Activated CD8-positive, alpha-beta memory T cell treated with anti-CD3 and anti-CD28 coated beads for 48 hours (primary cell): ENCODE measurements around the gene TBX20.
"Not testable (repeated sequence)": the region's sequence is repeated elsewhere in the genome, so short reads cannot be mapped to it uniquely, and the experiment has no call there.

Experiments used
- DNase-seq, 3 experiments: peaks; one replicate each; pipeline ENCODE4 v3.0.0-alpha.2; 2020; ENCODE audit warnings: low read depth in 2 of 3, low spot score in 2 of 3

Gene TBX20

DNA sequence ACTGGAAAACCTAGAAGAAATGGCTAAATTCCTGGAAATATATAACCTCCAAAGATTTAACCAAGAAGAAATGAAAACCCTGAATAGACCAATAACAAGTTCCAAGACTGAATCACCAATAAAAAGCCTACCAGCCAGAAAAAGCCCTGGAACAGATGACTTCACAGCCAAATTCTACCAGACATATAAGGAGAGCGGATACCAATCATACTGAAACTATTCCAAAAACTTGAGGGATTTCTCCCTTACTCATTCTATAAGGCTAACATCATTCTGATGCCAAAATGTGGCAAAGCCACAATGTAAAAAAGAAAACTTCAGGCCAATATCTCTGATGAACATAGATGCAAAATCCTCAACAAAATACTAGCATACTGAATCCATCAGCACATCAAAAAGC lies 86.7 kb downstream of the TBX20 start:
- DNase-seq, result not testable (repeated sequence)

DNA sequence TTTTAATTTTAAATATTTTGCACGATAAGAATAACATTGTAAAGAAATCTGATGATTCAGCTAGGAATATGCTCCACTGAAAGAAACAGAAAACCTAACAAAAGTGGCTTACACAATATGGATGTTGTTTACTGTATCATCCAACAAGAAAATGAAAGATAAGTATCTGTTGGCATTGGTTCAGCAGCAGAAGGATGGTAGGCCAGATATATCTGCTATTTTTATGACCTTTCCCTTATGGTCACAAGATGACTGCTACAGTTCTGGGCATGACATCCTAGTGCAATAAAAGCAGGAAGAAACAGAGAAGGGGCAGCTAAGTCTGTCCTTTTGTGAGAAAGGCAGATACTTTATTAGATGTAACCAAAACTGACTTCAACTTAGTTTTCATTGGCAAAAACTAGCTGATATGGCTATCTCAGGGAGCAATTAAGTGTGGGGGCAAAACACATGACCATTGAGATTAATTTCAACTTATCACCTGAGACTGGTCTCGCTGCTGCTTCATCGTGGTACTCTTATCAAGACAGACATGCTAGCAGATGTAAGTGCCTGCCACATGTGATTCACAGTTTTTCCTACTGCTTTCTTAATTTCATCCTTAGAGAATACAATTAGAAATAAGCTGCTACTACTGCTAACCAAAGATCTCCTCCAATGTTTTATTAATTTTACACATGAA lies 92.7 kb downstream of the TBX20 start:
- DNase-seq, result not testable (repeated sequence)
